ENCODE data around the gene ZNF709. TPM values are rescaled to one million over a fixed set of nuclear protein-coding genes. Genes with fewer than 3 reads are reported as not detected.
"Not testable (repeated sequence)": the region's sequence is repeated elsewhere in the genome, so short reads cannot be mapped to it uniquely, and the experiment has no call there.

Gene ZNF709
- total RNA-seq, 2 donors from 2014 or later = 5.3 to 7.4 TPM

GRCh38 chr19:12465211-12465610, 19.4 kb downstream of the ZNF709 start:
- no peak for TF ChIP-seq CTCF (conservative IDR thresholded peaks at IDR 0.05)
- H3K27ac ChIP-seq (ENCODE audit: low read depth, low read length) = no peak overlapping the region
- no peak for DNase-seq
- no peaks in the 10 kb centered on the region for H3K4me1 Mint-ChIP-seq
- peaks cover 64% of the 10 kb centered on the region for H3K36me3 Mint-ChIP-seq (ENCODE audit: low read depth)
- H3K27me3 Mint-ChIP-seq (ENCODE audit: insufficient read depth) = no peaks in the 10 kb centered on the region
- H3K4me3 Mint-ChIP-seq = no peak overlapping the region
- H3K9me3 Mint-ChIP-seq = peaks cover 88% of the 10 kb centered on the region
- H3K4me3 ChIP-seq (ENCODE audit: low read length) = peak overlapping the region; percentile 66
- H3K27ac Mint-ChIP-seq = no peak overlapping the region
- no peak overlapping the region for H3K9ac ChIP-seq (ENCODE audit: extremely low read depth, low read length, poor library complexity, severe bottlenecking)
- peaks cover 85% of the 10 kb centered on the region for H3K9me3 ChIP-seq (ENCODE audit: control insufficient read depth, low read length)
- 82 to 83% methylated on average over 1 to 5 of the region's 5 CpGs for WGBS, 2 experiments (ENCODE audit: insufficient coverage in 1 of 2, insufficient read length in 1 of 2)
- no peaks in the 10 kb centered on the region for H3K27me3 ChIP-seq (ENCODE audit: control insufficient read depth, insufficient read depth, low read length, poor library complexity, severe bottlenecking)
- no peaks in the 10 kb centered on the region for H3K4me1 ChIP-seq (ENCODE audit: control insufficient read depth, insufficient read depth, low read length)
- H3K36me3 ChIP-seq (ENCODE audit: control insufficient read depth, insufficient read depth, low read length) = peaks cover 42% of the 10 kb centered on the region

- Mint-ChIP-seq H3K36me3 (ENCODE audit: low read depth) (peaks cover 61% of the 10 kb centered on the region), H3K27ac (no peak overlapping the region), H3K9me3 (peaks cover 88% of the 10 kb centered on the region), H3K4me3 (no peak overlapping the region), H3K4me1 (no peaks in the 10 kb centered on the region), H3K27me3 (ENCODE audit: insufficient read depth) (no peaks in the 10 kb centered on the region)
- no peak overlapping the region for H3K9ac ChIP-seq (ENCODE audit: extremely low read depth, low read length, poor library complexity, severe bottlenecking)
- H3K36me3 ChIP-seq (ENCODE audit: control insufficient read depth, insufficient read depth, low read length) = peaks cover 42% of the 10 kb centered on the region
- H3K27me3 ChIP-seq (ENCODE audit: control insufficient read depth, insufficient read depth, low read length, poor library complexity, severe bottlenecking) = no peaks in the 10 kb centered on the region
- DNase-seq = no peak
- H3K4me3 ChIP-seq (ENCODE audit: low read length) = peak overlapping the region; percentile 66
- no peaks in the 10 kb centered on the region for H3K4me1 ChIP-seq (ENCODE audit: control insufficient read depth, insufficient read depth, low read length)
- no peak overlapping the region for H3K27ac ChIP-seq (ENCODE audit: low read depth, low read length)
- 96 to 100% methylated on average over 3 of the region's 3 CpGs for WGBS, 2 experiments (ENCODE audit: insufficient coverage in 1 of 2, insufficient read length in 1 of 2)
- no peak for TF ChIP-seq CTCF (conservative IDR thresholded peaks at IDR 0.05)
- peaks cover 83% of the 10 kb centered on the region for H3K9me3 ChIP-seq (ENCODE audit: control insufficient read depth, low read length)
Observed at GRCh38 chr19:12464769-12465168, 19.8 kb downstream of the ZNF709 start.

GRCh38 chr19:12464139-12464538, 20.5 kb downstream of the ZNF709 start:
- not testable (repeated sequence) for H3K4me3 Mint-ChIP-seq; H3K4me1 ChIP-seq (ENCODE audit: control insufficient read depth, insufficient read depth, low read length); H3K4me1 Mint-ChIP-seq; H3K27ac Mint-ChIP-seq; H3K27me3 Mint-ChIP-seq (ENCODE audit: insufficient read depth); DNase-seq; H3K9ac ChIP-seq (ENCODE audit: extremely low read depth, low read length, poor library complexity, severe bottlenecking); H3K27ac ChIP-seq (ENCODE audit: low read depth, low read length); H3K27me3 ChIP-seq (ENCODE audit: control insufficient read depth, insufficient read depth, low read length, poor library complexity, severe bottlenecking)
- WGBS, 2 experiments (ENCODE audit: insufficient coverage in 1 of 2, insufficient read length in 1 of 2) = 96% methylated on average over 5 to 6 of the region's 6 CpGs
- peaks cover 64% of the 10 kb centered on the region for H3K36me3 Mint-ChIP-seq (ENCODE audit: low read depth)
- peaks cover 42% of the 10 kb centered on the region for H3K36me3 ChIP-seq (ENCODE audit: control insufficient read depth, insufficient read depth, low read length)
- peaks cover 88% of the 10 kb centered on the region for H3K9me3 Mint-ChIP-seq
- H3K9me3 ChIP-seq (ENCODE audit: control insufficient read depth, low read length) = peaks cover 83% of the 10 kb centered on the region
- H3K4me3 ChIP-seq (ENCODE audit: low read length) = peak overlapping the region; percentile 66

GRCh38 chr19:12453495-12453894, 31.1 kb downstream of the ZNF709 start:
- WGBS, 2 experiments (ENCODE audit: insufficient coverage in 1 of 2, insufficient read length in 1 of 2) = 84% methylated on average over 5 to 6 of the region's 6 CpGs
- peaks cover 22% of the 10 kb centered on the region for H3K36me3 Mint-ChIP-seq (ENCODE audit: low read depth)
- no peaks in the 10 kb centered on the region for H3K36me3 ChIP-seq (ENCODE audit: control insufficient read depth, insufficient read depth, low read length)
- TF ChIP-seq CTCF (conservative IDR thresholded peaks at IDR 0.05) = no peak
- no peak overlapping the region for H3K4me3 ChIP-seq (ENCODE audit: low read length)
- H3K27me3 ChIP-seq (ENCODE audit: control insufficient read depth, insufficient read depth, low read length, poor library complexity, severe bottlenecking) = no peaks in the 10 kb centered on the region
- H3K27ac Mint-ChIP-seq = no peak overlapping the region
- no peak for DNase-seq
- no peak overlapping the region for H3K4me3 Mint-ChIP-seq
- peaks cover 58% of the 10 kb centered on the region for H3K9me3 ChIP-seq (ENCODE audit: control insufficient read depth, low read length)
- H3K27me3 Mint-ChIP-seq (ENCODE audit: insufficient read depth) = no peaks in the 10 kb centered on the region
- H3K4me1 Mint-ChIP-seq = no peaks in the 10 kb centered on the region
- H3K27ac ChIP-seq (ENCODE audit: low read depth, low read length) = no peak overlapping the region
- no peaks in the 10 kb centered on the region for H3K4me1 ChIP-seq (ENCODE audit: control insufficient read depth, insufficient read depth, low read length)
- no peak overlapping the region for H3K9ac ChIP-seq (ENCODE audit: extremely low read depth, low read length, poor library complexity, severe bottlenecking)
- peaks cover 79% of the 10 kb centered on the region for H3K9me3 Mint-ChIP-seq

Measured in endodermal cell (in vitro differentiated cells).